ENCODE data around the gene LPP.

GRCh38 chr3:188646592-188646991, 492.6 kb downstream of the LPP start:
- no peak for TF ChIP-seq POLR2A (IDR thresholded peaks at IDR 0.05; ENCODE audit: low read depth, low read length)
- TF ChIP-seq GABPA (IDR thresholded peaks at IDR 0.05; ENCODE audit: low read depth), result no peak

All from GM12878 (cell line).